SK-N-SH (cell line): ENCODE measurements around the gene TSHZ2. TPM values are rescaled to one million over a fixed set of nuclear protein-coding genes. Genes with fewer than 3 reads are reported as not detected.

Experiments used
- CTCF ChIA-PET: fragments of 300-600, 350-600 bp; formaldehyde crosslinking; extraction: SDS; loops from one replicate; lab custom pipeline; 2021; lab: Yijun Ruan, JAX
- POLR2A ChIA-PET: fragments of 350-600 bp; sonication (Branson Sonifier 250); formaldehyde crosslinking; extraction: SDS; loops from one replicate; lab custom pipeline; 2020; ENCODE audit warnings: antibody characterized with exemption, inconsistent platforms; lab: Yijun Ruan, JAX
- DNase-seq: peaks from one replicate; pipeline ENCODE4 v3.0.0; 2012
- H2AFZ ChIP-seq: fragments of 200-600 bp; sonication (generic); 2 replicates; pipeline ENCODE4 v1.8.1; 2016; ENCODE audit warnings: antibody characterized with exemption, mild to moderate bottlenecking, low read depth
- H3F3A ChIP-seq: fragments of 200-600 bp; sonication (generic); replicated peaks from 2 replicates; pipeline ENCODE3; 2016; ENCODE audit warnings: antibody characterized with exemption, mild to moderate bottlenecking; ENCODE audit not compliant: insufficient read depth
- H3K27ac ChIP-seq, 2 experiments: fragments of 200-500 bp in 1 of 2; fragments of 200-600 bp in 1 of 2; sonication (Bioruptor generic) in 1 of 2; sonication (generic), shearing (Covaris generic) in 1 of 2; 2 replicates each; pipeline versions ENCODE4 v1.5.1 to v1.6.1; 2014 to 2016; ENCODE audit warnings: low read depth in 2 of 2, inconsistent platforms in 1 of 2, low read length in 1 of 2, mild to moderate bottlenecking in 1 of 2, mixed read lengths in 1 of 2
- H3K27me3 ChIP-seq: fragments of 200-600 bp; sonication (generic), shearing (Covaris generic); 2 replicates; pipeline ENCODE4 v1.6.1; 2016; ENCODE audit warnings: mixed run types; ENCODE audit not compliant: insufficient read depth
- H3K36me3 ChIP-seq, 2 experiments: fragments of 200-500 bp in 1 of 2; fragments of 200-600 bp in 1 of 2; sonication (Bioruptor generic) in 1 of 2; sonication (generic) in 1 of 2; replicated peaks in 1 of 2; 2 replicates each; pipeline versions ENCODE3 to v1.5.1; 2014 to 2016; ENCODE audit warnings: low read length in 1 of 2, mild to moderate bottlenecking in 1 of 2; ENCODE audit not compliant: insufficient read depth in 2 of 2, control insufficient read depth in 1 of 2
- H3K4me1 ChIP-seq, 2 experiments: fragments of 200-500 bp in 1 of 2; fragments of 200-600 bp in 1 of 2; sonication (Bioruptor generic) in 1 of 2; sonication (generic), shearing (Covaris generic) in 1 of 2; 2 replicates each; pipeline versions ENCODE4 v1.5.1 to v1.6.1; 2014 to 2016; ENCODE audit warnings: low read depth in 1 of 2, low read length in 1 of 2, mixed run types in 1 of 2; ENCODE audit not compliant: insufficient read depth in 2 of 2, control insufficient read depth in 1 of 2
- H3K4me2 ChIP-seq: fragments of 200-600 bp; sonication (generic), shearing (Covaris generic); 2 replicates; pipeline ENCODE4 v1.6.1; 2017; ENCODE audit warnings: mixed run types
- H3K4me3 ChIP-seq, 2 experiments: fragments of 200-500 bp in 1 of 2; fragments of 200-600 bp in 1 of 2; sonication (Bioruptor generic) in 1 of 2; sonication (generic), shearing (Covaris generic) in 1 of 2; 2 replicates each; pipeline versions ENCODE4 v1.5.1 to v1.8.1; 2014 to 2016; ENCODE audit warnings: low read depth in 2 of 2, inconsistent platforms in 1 of 2, low read length in 1 of 2, mild to moderate bottlenecking in 1 of 2, mixed read lengths in 1 of 2, moderate library complexity in 1 of 2
- H3K79me2 ChIP-seq: fragments of 200-600 bp; sonication (generic); 2 replicates; pipeline ENCODE4 v1.8.1; 2017; ENCODE audit warnings: mild to moderate bottlenecking; ENCODE audit not compliant: insufficient read depth
- H3K9ac ChIP-seq: fragments of 200-600 bp; sonication (generic); 2 replicates; pipeline ENCODE4 v1.6.1; 2017; ENCODE audit warnings: mixed run types
- H3K9me2 ChIP-seq: fragments of 200-600 bp; sonication (generic); 2 replicates; pipeline ENCODE4 v1.6.1; 2017; ENCODE audit warnings: mixed run types
- H3K9me3 ChIP-seq: fragments of 200-600 bp; sonication (generic); 2 replicates; pipeline ENCODE4 v1.6.1; 2017; ENCODE audit warnings: mixed run types, mild to moderate bottlenecking, moderate library complexity
- H4K20me1 ChIP-seq: fragments of 200-600 bp; sonication (generic); 2 replicates; pipeline ENCODE4 v1.6.1; 2017; ENCODE audit warnings: mild to moderate bottlenecking, mixed run types; ENCODE audit not compliant: insufficient read depth
- CHD2 ChIP-seq: fragments of 150-350 bp; IDR thresholded peaks from 2 replicates; pipeline ENCODE4 v1.6.1; 2018; ENCODE audit warnings: low read length; ENCODE audit not compliant: partially characterized antibody
- EP300 ChIP-seq, 2 experiments: IDR thresholded peaks; 2 replicates each; pipeline versions ENCODE4 v1.4.0 to v1.6.1; 2012; ENCODE audit warnings: borderline replicate concordance in 1 of 2, low read depth in 1 of 2, low read length in 1 of 2
- FOXJ3 ChIP-seq: sonication (generic); formaldehyde crosslinking; IDR thresholded peaks from 2 replicates; pipeline ENCODE4 v1.5.1; 2020; ENCODE audit warnings: mild to moderate bottlenecking, missing genetic modification reagents
- FOXM1 ChIP-seq: IDR thresholded peaks from 2 replicates; pipeline ENCODE4 v1.4.0; 2012; ENCODE audit warnings: low read depth, mild to moderate bottlenecking
- GABPA ChIP-seq: IDR thresholded peaks from 2 replicates; pipeline ENCODE4 v1.4.0; 2012; ENCODE audit warnings: low read depth, mild to moderate bottlenecking
- MAX ChIP-seq: IDR thresholded peaks from 2 replicates; pipeline ENCODE4 v1.4.0; 2012; ENCODE audit warnings: low read depth
- MXI1 ChIP-seq: IDR thresholded peaks from 2 replicates; pipeline ENCODE4 v1.6.1; 2012; ENCODE audit warnings: mild to moderate bottlenecking, low read depth, low read length, improper control_type of control experiment
- NFIC ChIP-seq: IDR thresholded peaks from 2 replicates; pipeline ENCODE4 v1.4.0; 2012; ENCODE audit warnings: borderline replicate concordance
- POLR2AphosphoS5 ChIP-seq: IDR thresholded peaks from 2 replicates; pipeline ENCODE4 v1.6.1; 2012; ENCODE audit warnings: low read depth, low read length
- RAD21 ChIP-seq: IDR thresholded peaks from 2 replicates; pipeline ENCODE4 v1.6.1; 2012; ENCODE audit warnings: mild to moderate bottlenecking, low read length
- REST ChIP-seq: IDR thresholded peaks from 2 replicates; pipeline ENCODE4 v1.6.1; 2012; ENCODE audit warnings: mild to moderate bottlenecking, low read depth, low read length, moderate library complexity
- RFX5 ChIP-seq: IDR thresholded peaks from 2 replicates; pipeline ENCODE4 v1.6.1; 2012; ENCODE audit warnings: mild to moderate bottlenecking, improper control_type of control experiment, low read length
- RXRA ChIP-seq: IDR thresholded peaks from 2 replicates; pipeline ENCODE4 v1.4.0; 2012; ENCODE audit warnings: low read depth, mild to moderate bottlenecking, borderline replicate concordance
- SIN3A ChIP-seq: IDR thresholded peaks from 2 replicates; pipeline ENCODE4 v1.6.1; 2012; ENCODE audit warnings: low read depth, mild to moderate bottlenecking, low read length, moderate library complexity, borderline replicate concordance
- SMC3 ChIP-seq: IDR thresholded peaks from 2 replicates; pipeline ENCODE4 v1.6.1; 2012; ENCODE audit warnings: low read depth, low read length, improper control_type of control experiment
- TCF12 ChIP-seq: IDR thresholded peaks from 2 replicates; pipeline ENCODE4 v1.4.0; 2012
- TEAD4 ChIP-seq: IDR thresholded peaks from 2 replicates; pipeline ENCODE4 v1.4.0; 2012; ENCODE audit warnings: mild to moderate bottlenecking, borderline replicate concordance; ENCODE audit not compliant: insufficient read depth
- USF2 ChIP-seq: fragments of 150-350 bp; IDR thresholded peaks from 2 replicates; pipeline ENCODE4 v1.6.1; 2017; ENCODE audit warnings: antibody characterized with exemption, low read length, low read depth, borderline replicate concordance
- WGBS: methylation state at CpG from one replicate; pipeline ENCODE4 v1.1.6; 2017; ENCODE audit warnings: low lambda C conversion rate; 5-methylcytosine and 5-hydroxymethylcytosine counted together
- polyA plus RNA-seq, 3 experiments: library from polyadenylated mRNA; depleted of rRNA; stranded (reverse); fragments of >200 nt; gene quantifications; 2 replicates each; pipeline ENCODE4 v1.2.3, GENCODE V29; 2012
- TF ChIP-seq, protein P1 (sequence below): IDR thresholded peaks from 2 replicates; pipeline ENCODE4 v1.4.0; 2012; ENCODE audit warnings: low read depth, borderline replicate concordance

TSHZ2 gene
- polyA plus RNA-seq, 1 of the 3 experiments (the other 2 are of a cell fraction), result 0.13 TPM

DNA sequence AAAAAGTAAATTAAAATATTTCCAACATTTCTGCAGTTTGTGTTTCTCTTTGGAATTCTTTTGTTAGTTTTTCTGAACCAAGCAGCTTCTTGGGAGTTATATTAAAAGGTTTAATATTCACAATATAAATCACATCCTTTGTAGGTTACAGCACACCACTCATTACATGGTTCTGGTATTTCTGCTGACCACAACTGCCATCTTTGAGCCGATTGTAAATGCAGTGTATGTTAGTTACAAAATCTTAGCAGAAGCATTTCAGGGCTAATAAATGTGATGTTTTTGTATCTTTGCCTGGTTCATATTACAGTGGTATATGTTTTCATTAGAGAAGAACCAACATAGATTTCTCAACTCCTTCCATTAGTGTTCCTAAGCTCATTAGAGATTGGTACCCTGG, 19.1 kb upstream of the TSHZ2 start:
- H3K4me1 ChIP-seq, result no peaks in the 10 kb centered on the region; a peak in 1 of 4 replicates
- no peak for DNase-seq
- 24% methylated on average over 1 of the region's 1 CpG for WGBS
- POLR2A ChIA-PET, result no interaction called here
- H3F3A ChIP-seq, result no peaks in the 10 kb centered on the region
- H3K79me2 ChIP-seq, result no peaks in the 10 kb centered on the region
- no peak overlapping the region for H3K4me3 ChIP-seq
- CTCF ChIA-PET, result no interaction called here
- H3K9ac ChIP-seq, result no peak overlapping the region
- no peak overlapping the region for H2AFZ ChIP-seq
- no peaks in the 10 kb centered on the region for H3K9me2 ChIP-seq
- H3K27ac ChIP-seq, result no peak overlapping the region
- no peaks in the 10 kb centered on the region for H3K9me3 ChIP-seq
- H3K27me3 ChIP-seq, result no peaks in the 10 kb centered on the region
- no peak overlapping the region for H3K4me2 ChIP-seq
- H4K20me1 ChIP-seq, result no peaks in the 10 kb centered on the region
- no peaks in the 10 kb centered on the region for H3K36me3 ChIP-seq
- TF ChIP-seq SIN3A (no peak), TEAD4 (no peak), FOXM1 (no peak), CHD2 (no peak), RAD21 (no peak), EP300 (IDR thresholded peaks at IDR 0.05; ENCODE audit: borderline replicate concordance in 1 of 2, low read depth in 1 of 2, low read length in 1 of 2) (no peak), RXRA (no peak), FOXJ3 (CRISPR knock-in tag) (no peak), SMC3 (no peak), TCF12 (no peak), USF2 (no peak), MXI1 (no peak), GABPA (no peak), RFX5 (no peak)
- TF ChIP-seq, protein P1, sequence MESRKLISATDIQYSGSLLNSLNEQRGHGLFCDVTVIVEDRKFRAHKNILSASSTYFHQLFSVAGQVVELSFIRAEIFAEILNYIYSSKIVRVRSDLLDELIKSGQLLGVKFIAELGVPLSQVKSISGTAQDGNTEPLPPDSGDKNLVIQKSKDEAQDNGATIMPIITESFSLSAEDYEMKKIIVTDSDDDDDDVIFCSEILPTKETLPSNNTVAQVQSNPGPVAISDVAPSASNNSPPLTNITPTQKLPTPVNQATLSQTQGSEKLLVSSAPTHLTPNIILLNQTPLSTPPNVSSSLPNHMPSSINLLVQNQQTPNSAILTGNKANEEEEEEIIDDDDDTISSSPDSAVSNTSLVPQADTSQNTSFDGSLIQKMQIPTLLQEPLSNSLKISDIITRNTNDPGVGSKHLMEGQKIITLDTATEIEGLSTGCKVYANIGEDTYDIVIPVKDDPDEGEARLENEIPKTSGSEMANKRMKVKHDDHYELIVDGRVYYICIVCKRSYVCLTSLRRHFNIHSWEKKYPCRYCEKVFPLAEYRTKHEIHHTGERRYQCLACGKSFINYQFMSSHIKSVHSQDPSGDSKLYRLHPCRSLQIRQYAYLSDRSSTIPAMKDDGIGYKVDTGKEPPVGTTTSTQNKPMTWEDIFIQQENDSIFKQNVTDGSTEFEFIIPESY, result no peak

- peaks cover 7 to 10% of the 10 kb centered on the region in 2 experiments; a peak in 3 of 4 replicates for H3K4me1 ChIP-seq
- no peak overlapping the region for H3K9ac ChIP-seq
- 48% methylated on average over 5 of the region's 6 CpGs for WGBS
- no peak for DNase-seq
- TF ChIP-seq REST, result no peak
- TF ChIP-seq FOXJ3 (CRISPR knock-in tag), result no peak
- no peak for TF ChIP-seq NFIC
- TF ChIP-seq POLR2AphosphoS5, result no peak
- no peak for TF ChIP-seq EP300 (IDR thresholded peaks at IDR 0.05; ENCODE audit: borderline replicate concordance in 1 of 2, low read depth in 1 of 2, low read length in 1 of 2)
- no peak for TF ChIP-seq MAX
- no peak overlapping the region for H3K4me3 ChIP-seq
- no peaks in the 10 kb centered on the region for H3K27me3 ChIP-seq
- H3K36me3 ChIP-seq, result no peaks in the 10 kb centered on the region
- H3K79me2 ChIP-seq, result no peaks in the 10 kb centered on the region
- no peaks in the 10 kb centered on the region for H3K9me2 ChIP-seq
- POLR2A ChIA-PET, result no interaction called here
- no peaks in the 10 kb centered on the region for H3K9me3 ChIP-seq
- no peaks in the 10 kb centered on the region for H3F3A ChIP-seq
- no peak overlapping the region for H3K27ac ChIP-seq
- H4K20me1 ChIP-seq, result no peaks in the 10 kb centered on the region
- H3K4me2 ChIP-seq, result no peak overlapping the region
- H2AFZ ChIP-seq, result no peak overlapping the region
- CTCF ChIA-PET, result no interaction called here
Measured at GRCh38 chr20:52954849-52955248, 17.3 kb upstream of the TSHZ2 start.
